NCI-H128 (cell line): ENCODE measurements around the gene BTBD16.

Experiments
- DNase-seq: peaks from one replicate; lab custom pipeline; 2025; ENCODE audit not compliant: unreplicated experiment; lab: John Stamatoyannopoulos, UW

The BTBD16 gene

DNA sequence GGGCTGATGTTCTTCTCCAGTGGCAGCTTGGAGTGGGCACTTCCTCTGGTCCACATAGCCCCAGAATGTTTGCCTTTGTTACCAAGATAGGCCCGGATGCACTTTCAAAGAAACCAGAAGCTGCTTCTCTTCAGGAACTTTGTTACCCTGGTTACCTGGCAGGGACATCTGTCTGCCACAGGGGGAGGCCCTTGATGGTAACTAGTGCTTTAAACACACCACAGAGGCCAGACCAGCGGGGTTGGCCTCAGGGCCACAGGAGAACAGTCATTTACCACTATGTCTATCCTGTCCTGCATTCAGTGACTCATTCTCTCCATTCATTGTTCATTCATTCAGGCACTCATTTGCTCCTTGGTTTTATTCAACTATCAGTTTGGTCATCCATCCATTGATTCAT, 91.5 kb downstream of the BTBD16 start:
- DNase-seq, result no peak

DNA sequence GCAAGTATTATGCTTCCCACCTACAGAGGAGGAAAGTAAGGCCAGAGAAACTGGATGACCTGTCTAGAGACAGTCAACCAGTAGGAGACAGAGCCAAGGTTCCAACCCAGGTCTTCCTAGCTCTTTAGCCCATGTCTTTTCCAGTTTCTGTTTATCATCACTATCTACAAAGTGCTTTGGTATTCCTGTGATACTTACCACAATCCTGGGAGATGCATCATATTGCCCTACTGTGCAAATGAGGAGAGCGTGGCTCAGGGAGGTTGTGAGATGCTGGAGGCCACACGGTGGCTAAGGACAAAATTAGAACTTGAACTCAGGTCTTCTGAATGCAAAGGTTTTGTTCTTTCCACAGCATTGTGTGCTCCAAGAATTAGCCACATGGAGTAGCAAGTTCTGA, 92.2 kb downstream of the BTBD16 start:
- DNase-seq, result no peak

- no peak for DNase-seq
Observed at GRCh38 chr10:122363722-122364463, 92.8 kb downstream of the BTBD16 start.

DNA sequence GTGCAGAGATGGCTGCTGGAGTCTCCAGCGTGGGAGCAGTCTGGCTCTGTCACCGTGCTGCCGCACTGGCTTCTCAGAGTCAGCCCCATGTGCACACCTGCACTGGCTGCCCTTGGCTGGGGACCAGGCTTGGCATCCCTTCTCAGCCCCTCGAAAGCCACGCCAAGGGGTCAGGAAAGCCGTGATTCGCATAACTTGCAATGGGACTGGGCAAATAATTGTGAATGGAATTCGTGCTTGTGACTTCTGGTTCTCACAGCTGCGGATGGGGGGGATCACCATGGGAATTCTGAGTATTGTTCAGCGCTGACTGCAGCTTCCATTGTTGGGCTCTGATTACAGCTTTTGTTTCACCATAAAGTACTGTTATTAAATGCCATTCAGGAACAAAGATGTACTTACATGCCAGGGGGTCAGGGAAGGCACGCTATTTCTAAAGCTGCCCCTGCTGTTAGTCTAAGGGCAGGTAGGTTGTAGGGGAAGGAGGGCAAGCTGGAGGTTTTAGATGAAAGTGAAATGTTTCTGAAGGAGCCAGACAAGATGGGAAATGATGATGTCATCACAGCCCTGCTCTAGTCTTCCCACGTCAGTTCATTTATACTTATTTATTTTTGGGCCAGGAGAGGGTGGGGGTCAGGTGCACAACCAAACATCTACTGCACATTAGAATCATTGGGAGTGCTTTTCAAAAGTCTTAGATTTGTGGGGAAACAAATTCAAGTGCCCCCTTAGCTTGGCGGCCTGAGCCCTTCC, 97.6 kb downstream of the BTBD16 start:
- DNase-seq, result peak; percentile 31

DNA sequence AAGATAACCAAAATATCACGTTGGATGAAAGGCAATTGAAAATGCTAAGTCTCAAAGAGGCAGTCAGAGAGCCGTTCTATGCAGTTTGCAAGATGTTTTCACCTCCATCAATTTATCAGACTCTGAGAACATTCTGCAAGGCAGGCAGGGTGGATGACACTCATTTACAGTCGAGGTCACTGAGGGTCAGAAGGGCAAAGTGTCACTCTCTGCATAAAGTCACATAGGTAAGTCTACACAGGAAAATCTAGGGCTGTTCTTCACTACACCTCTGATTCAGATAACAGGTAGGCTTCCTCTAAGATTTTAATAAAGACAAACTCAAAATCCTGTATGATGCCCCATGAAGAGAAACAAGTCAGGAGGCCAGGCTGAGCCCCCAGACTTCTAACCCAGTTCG, 102.0 kb downstream of the BTBD16 start:
- DNase-seq, result no peak

GRCh38 chr10:122373721-122374120, 102.6 kb downstream of the BTBD16 start:
- DNase-seq, result no peak

DNA sequence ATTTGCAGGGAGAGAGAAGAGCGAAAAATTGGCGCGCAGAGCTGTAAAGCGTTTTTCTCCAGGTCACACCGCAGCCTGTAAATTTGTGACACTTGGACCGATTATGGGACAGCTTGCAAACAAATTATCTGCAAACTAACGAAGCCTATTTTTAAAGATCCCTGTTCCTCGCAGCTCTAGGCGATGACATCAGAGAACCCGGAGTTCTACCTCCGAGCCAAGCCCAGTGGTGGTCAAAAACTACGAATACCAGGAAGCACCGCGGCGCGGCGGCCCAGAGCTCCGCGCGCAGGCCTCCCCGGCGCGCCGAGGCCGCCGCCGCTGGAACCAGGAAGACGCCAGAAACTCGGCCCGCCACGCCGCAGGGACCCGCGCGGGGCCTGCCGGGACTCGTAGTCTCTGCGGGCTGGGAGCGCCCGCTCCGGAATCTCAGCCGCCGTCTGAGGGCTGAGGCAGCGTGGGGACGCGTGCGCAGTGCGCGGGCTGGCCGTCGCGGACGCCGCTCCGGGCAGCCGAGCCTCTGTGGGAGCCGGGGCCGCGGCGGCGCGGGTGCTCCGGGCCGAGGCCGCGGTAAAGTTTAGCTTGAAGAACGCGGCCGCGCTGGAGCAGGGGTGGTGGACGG, 103.3 kb downstream of the BTBD16 start, which contains the start of gene PLEKHA1:
Gene PLEKHA1, plus strand, starts transcription at position 472 of the 622 bp plus-strand sequence. CDS start 18,493 bp downstream, outside the sequence.
- peak; percentile 77 for DNase-seq

DNA sequence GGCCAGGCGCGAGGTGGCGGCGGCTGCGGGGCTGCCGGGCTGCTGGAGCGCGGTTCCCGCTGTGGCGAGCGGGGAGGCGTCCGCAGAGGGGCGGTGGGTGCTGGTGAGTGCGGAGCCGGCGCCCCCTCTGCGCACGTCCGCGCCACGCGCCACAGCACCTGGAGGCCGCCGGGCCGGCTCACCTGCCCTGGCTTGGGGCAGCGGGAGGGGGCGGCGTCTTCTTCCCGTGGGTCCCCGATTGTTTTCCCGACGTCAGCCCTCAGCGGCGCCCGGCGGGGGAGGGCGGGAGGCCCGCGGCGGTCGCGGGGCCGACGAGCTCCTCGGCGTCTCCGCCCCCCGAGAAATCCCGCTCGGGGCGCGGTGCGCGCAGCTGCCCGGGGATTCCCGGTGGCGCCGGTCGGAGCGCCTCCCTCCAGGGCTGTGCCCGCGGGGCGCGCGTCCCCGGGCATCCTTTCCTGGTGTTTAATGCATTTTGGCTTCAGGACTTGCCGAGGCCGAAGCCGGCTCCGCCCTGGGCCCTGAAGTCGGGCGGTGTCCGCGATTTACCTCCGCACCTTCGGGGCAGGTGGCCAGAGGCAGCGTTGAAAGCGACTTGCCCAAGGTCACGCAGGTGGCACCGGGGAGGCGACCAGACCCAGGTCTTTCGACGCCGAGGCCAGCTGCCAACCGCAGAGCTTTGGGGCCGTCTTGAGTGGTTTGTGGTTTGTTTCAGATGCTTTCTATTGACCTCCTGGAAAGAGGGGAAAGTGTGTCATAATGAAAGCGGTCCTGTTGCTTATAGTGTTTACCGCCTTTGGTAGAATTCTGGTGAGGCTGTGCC, 104.0 kb downstream of the BTBD16 start:
- DNase-seq, result no peak

DNA sequence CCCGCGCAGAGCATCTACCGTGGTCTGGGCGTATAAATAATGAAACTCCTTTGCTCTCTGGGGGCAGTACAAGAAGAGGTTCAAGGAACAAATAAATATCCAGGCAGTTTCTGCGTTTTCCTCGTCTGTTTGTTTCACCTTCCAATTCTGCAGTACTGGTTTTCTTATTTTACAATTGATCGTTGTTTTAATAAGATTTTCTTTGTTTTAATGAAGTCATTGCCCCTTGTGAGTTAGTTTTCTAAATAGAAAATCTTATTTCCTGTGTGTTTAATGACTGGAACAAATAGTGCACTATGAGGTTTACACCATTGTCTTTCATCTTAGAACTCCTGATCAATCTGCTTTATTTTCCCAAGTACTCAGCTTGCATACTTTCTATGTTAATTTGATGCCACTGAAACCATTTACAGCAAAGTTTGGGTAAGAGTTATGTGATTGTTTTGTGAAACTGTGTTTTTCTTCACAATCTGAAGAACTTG, 104.6 kb downstream of the BTBD16 start:
- DNase-seq, result no peak

DNA sequence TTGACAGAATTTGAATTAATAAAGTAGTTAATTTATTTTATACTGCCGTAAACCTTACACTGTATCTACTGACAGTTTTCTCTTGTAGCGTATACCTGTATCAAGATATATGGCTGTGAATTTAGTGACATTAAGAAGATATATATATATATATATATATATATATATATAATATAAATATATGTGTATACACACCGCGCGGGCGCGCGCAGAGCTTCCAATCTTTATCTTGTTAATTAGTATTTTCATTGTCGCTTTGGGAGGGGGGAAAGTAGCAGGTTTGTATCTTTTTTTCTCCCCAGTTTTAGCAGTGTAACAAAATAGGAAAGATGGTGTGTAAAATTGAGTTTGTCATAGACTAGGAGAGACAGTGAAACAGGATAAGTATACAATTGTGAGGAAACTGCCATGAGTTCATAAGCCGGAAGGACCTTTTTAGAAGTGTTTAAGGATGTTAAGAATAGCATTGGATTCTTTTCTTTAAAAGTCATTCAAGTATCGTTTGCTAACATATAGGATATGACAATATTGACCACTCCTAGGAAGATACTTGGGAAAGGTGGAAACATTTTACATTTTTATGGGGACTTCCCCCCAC, 105.4 kb downstream of the BTBD16 start:
- DNase-seq, result no peak

DNA sequence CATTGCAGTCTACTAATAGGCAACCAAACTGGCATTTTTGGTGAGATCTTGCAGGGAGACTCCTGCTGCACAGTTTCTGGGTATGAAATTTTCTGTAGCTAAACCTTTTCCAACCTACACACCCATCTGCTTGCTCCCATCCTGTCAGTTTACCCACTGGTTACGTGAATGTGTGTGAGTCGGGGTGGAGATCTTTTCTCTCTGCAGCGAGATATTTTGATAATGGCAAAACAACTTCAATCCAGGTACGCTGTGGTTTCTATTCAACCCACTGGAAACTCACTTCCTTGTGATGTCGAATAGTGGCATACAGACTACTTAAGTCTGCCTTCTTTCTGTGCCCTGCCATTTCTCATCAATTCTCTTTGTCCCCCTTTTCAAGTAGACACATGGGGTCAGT, 107.9 kb downstream of the BTBD16 start:
- DNase-seq, result no peak

DNA sequence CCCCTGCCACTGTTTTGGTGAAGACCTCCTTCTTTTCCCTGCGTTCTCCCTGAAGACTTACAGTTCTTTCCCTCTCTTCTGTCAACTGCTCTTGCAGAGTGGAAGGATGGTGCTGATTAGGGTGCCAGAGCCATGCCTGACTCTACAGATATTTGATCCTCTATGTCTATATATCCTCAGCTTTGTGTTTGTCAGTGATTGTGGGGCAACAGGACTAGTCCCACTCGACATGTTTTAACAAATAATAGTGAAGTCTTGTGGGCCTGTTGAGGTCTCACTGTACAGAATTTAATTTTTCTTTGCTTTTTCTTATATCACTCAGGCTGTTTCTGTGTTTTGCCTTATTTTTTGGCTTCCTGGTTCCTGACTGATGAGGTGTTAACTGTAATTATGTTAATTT, 108.4 kb downstream of the BTBD16 start:
- no peak for DNase-seq

DNA sequence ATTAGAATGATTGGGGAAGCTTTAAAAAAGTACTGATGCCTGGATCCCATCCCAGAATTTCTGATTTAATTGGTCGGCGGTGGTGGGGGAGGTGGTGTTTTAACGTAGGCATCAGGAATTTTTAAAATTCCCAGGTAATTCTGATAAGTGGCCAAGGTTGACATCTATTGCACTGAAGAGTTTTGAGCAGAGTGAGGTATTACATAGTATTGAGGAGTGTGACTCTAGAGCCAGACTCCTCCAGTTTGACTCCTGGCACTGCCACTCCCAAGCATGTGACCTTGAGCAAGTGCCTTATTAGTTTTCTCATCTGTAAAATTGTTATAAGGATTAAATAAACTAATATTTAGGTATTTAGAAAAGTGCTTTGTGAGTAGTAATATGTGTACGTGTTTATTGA, 109.6 kb downstream of the BTBD16 start:
- DNase-seq, result no peak

GRCh38 chr10:122381680-122382079, 110.6 kb downstream of the BTBD16 start:
- DNase-seq, result no peak

- DNase-seq, result no peak
Observed at GRCh38 chr10:122386514-122386913, 115.4 kb downstream of the BTBD16 start.

- DNase-seq, result no peak
Observed at GRCh38 chr10:122387572-122387971, 116.5 kb downstream of the BTBD16 start.
